GM21447 (cell line): ENCODE data around the gene TBC1D9.
"Not testable (repeated sequence)": the region's sequence is repeated elsewhere in the genome, so short reads cannot be mapped to it uniquely, and the experiment has no call there.

Experiments used
- ATAC-seq: cut with Tn5 transposase; IDR thresholded peaks from one replicate; pipeline ENCODE4 v1.9.1; 2021; ENCODE audit not compliant: unreplicated experiment

TBC1D9 gene

DNA sequence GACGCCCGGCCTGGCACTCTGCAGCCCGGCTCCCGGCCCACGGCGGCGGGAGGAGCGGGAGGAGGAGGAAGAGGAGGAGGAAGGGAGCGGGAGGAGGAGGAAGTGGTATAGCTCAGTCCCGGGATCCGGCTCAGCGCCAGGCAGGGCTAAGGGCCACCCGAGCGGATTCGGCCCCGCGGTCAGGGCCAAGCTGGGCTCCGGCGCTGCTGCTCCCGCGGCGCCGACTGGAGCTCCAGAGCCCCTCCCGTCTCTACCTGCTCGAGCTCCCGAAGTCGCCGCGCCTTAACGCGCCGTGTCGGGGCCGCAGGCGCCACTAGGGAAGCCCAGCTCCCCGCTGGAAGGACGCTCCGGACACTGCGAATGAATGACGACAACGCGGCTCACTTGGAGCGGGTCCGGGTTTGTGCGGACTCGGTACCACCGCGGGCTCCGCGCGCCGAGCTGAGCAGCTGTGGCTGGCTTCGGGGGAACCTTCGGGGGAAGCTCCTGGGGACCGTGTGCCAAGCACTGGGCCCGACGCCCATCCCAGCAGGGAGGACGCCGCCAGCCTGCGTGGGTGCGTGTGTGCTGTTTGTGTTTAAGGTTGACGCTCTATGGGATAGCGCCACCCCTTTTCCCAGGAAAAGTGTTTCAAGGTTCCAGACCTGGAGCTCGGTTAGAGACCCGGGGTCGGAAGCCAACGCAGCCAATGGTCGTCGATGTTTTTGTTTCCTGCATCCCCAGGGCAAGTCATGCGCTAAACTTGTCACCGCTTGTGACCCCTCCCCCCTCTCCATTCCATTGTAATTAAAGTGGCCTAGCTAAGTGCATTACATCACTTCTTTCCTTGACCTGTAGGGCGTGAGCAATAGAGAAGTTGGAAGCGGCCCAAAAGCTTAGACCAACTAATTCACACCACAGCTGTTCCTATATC lies at the start of gene TBC1D9:
TBC1D9 (minus strand) TSS at position 67 of the 913 bp plus-strand sequence. CDS start 340 bp downstream, outside the sequence.
- ATAC-seq = peak; percentile 35

DNA sequence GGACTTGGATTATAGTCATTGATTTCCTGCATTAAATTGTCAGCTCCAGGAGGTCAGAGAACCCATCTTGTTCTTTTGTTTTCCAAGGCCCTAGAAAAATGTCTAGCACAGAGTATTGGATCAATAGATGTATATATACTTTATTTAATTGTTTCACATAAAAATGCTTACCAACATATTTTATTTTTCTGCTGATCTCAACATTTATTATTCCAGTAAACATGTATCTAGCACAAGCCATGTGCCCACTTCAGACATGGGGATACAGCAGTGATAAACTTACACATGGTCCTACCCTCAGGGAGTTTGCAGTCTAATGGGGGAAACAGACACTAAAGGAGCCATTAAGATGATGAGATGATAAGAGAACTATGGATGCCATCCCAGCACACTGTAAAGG lies 49.1 kb upstream of the TBC1D9 start:
- no peak for ATAC-seq

DNA sequence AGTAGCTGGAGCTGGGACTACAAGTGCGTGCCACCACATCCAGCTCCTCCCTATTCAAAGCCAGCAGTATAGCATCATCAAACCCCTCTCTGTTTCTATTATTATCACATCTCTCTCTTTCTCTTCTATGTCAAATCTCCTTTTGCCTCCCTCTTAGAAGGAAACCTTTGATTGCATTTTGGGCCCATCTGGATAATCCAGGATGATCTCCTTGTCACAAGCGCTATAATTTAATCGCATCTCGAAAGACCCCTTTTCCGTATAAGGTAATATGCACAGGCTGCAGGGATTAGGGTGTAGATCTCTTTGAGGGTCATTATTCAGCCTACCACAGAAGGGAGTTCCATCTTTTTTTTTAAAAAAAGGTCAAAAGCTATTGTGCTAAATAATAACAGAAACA lies 46.4 kb upstream of the TBC1D9 start:
- no peak for ATAC-seq

DNA sequence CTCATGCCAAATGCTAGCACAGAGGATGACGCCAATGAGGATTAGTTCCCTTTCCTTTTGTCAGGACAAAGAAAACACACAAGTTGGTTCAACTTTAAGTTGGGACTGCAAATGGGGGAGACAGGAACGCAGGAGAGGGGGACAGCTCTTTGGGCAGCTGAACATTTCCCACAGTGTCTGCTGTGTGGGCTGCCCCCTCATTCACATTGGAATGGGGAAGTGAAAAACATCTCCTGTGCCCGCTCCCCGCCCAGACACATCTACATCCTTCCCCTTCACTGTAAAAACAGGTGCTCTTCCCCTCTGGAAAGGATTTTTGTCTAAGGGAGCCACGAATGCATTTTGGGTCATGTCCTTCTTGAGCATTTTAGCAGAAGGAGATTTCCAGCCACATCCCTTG lies 44.5 kb upstream of the TBC1D9 start:
- ATAC-seq = no peak

DNA sequence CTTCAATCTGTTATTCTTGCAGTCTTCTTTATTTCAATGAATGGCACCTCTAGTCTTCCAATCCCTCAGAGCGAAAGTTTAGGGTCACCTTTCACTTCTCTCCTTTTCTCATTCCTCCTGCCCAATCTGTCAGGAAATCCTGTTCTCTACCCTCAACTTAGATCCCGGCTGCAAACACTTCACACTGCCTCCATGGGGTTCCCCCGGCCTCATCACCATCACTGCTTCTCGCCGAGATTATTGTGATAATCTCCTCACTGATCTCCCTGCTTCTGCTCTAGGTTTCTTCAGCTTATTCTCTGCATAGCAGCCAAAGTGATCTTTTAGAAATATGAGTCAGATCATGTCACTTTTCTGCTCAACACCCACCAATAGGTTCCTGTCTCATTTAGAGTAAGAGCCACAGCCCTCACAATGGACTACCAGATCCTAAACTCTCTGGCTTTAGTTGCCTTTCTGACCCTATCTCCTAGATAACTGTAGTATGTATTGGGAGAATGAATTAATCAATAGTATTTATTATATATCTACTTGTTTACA lies 43.6 kb upstream of the TBC1D9 start:
- ATAC-seq = no peak

DNA sequence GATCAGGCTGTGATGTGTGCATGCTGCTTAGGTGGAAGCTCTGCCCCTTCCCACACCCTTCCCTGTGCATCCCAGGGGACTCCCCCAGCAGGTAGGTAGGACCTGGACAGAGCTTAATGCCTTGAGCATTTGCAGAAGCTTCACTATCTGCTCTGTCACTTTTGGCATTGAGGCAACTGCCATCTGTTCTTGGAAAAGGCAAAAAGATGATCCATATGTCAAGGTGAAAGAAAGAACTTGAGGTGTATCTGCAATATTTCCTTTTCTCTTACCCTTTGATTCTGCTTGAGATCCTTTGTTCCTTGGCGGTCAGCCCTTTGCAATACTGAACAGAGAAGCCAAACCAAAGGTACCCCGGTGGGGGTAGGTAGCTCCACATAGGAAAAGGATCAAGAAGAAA lies 37.1 kb upstream of the TBC1D9 start:
- ATAC-seq = no peak

DNA sequence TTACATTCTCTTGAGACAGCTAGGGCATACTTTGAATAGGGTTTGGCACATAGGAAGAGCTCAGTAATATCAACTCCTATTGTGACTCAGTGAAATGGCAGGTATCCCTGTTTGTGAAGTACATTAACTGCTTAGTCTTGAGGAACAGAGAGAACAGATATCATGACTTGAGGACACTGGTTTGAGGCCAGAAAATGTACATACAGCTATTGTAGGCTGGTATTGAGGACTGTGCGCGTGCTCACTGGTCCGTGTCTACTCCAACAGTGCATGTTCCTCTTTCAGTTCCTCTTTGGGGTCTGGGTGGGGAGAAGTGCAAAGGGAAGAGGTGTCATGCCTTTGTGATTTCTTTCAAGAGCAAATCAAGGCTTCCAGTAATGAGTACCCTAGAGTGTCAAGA lies 34.6 kb upstream of the TBC1D9 start:
- peak; percentile 90 for ATAC-seq

DNA sequence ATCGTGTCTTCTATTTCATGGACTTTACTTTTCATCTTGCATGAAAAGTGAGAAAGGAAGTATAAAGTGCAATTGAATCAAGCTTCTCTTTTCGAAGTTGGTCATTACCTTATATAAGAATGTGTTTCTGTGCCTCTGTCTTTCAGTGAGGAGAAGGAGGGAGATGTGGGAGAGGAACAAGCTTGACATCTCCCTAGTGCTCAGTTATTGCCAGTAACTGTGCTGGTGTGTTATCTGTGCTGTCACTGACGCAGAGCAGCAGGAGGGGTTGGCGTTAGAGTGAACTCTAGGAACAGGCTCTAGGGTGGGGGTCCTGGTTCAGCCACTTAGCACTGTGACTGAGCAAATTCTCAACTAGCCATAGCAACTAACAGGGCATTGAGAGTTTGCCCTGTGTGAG lies 34.0 kb upstream of the TBC1D9 start:
- ATAC-seq = peak; percentile 8

DNA sequence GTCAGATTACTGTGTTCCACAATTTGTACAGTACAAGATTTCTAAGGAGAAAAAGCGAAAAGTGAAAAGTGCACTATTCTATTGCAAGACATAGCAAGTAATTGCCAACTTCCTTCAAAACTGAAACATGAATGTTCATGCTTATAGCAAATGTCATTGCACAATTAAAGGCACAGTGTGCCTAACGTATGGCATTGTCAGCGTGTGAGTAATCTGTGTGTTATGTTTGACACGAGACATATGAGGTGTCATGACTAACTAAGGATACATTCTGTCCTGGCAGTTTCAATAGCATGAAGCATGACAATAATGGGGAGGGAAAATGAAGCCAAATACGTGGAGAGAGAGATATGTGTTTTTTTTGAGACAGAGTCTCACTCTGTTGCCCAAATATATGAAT lies 33.6 kb upstream of the TBC1D9 start:
- ATAC-seq = peak; percentile 27

DNA sequence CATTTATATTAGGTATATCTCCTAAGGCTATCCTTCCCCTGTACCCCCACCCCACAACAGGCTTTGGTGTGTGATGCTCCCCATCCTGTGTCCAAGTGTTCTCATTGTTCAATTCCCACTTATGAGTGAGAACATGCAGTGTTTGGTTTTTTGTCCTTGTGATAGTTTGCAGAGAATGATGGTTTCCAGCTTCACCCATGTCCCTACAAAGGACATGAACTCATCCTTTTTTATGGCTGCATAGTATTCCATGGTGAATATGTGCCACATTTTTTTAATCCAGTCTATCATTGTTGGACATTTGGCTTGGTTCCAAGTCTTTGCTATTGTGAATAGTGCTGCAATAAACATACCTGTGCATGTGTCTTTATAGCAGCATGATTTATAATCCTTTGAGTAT lies 26.6 kb upstream of the TBC1D9 start:
- ATAC-seq = not testable (repeated sequence)

DNA sequence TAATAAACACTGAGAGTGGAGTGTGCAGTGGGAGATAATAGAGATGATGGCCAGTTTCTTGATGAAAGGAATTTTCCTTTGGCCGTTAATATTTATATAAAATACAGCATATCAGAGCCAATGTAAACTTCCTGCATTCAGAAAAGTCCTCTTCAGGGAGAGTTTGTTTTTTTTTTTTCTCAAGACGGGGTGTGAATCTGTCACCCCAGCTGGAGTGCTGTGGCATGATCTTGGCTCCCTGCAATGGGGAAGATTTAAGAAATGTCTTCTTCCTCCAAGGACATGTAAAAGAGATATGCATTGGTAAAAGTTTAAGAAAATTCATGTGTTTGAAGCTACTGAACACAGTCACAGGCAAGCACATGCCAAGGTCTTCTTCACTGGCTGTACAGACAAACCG lies 25.4 kb upstream of the TBC1D9 start:
- no peak for ATAC-seq

DNA sequence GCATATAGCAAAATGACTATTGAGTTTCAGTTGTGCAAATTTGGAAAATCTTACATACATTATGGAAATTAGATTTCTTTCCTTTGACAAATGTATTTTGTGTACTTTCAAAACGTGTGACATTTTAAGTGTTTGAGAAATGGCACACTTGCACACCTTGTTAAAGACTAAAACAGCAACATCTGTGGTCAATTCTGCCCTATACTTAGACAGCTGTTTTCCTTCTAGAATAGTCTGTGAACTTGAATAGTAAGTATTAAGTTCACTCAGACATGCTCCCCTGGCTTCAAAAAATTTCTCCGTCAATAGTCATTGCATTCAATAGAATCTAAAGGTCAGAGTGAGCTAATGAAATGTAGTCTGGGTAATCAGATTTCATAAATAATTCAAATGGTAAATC lies 21.7 kb upstream of the TBC1D9 start:
- no peak for ATAC-seq

DNA sequence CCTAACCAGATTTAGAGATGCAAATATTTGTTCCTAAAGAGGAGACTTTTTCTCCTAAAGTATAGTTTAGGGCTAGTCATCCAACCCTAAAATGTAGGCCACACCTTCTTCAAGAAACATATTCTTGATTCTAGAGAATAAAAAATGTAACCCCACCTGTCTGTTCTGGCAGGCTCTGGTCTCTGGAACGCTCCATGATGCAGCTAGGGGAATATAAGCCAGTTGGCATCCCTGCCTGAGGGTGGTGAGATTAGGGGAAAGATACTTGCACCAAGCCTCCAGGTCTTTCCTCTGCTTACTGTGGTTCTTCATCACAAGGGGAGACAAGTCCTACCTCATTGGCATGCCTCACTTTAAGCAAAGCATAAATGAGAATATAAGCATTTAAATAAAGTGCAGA lies 21.2 kb upstream of the TBC1D9 start:
- ATAC-seq = no peak

DNA sequence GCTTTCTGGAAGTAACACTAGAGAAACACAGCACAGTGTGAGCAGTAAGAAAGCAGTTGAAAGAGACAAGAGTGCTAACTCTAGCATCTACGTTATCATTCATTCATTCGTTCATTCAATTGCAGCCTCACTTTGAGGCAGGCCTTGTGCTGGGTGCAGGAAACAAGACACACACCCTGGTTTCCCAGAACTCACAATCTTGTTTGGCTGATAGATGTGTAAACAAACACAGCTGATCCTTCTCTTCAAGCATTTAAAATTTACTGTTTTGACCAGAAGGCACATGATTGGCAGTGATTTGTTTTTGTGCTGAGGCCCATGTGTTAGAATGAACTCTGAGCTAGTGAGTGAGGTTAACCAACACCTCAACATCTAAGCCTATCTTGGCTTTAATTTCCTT lies 20.4 kb upstream of the TBC1D9 start:
- no peak for ATAC-seq

DNA sequence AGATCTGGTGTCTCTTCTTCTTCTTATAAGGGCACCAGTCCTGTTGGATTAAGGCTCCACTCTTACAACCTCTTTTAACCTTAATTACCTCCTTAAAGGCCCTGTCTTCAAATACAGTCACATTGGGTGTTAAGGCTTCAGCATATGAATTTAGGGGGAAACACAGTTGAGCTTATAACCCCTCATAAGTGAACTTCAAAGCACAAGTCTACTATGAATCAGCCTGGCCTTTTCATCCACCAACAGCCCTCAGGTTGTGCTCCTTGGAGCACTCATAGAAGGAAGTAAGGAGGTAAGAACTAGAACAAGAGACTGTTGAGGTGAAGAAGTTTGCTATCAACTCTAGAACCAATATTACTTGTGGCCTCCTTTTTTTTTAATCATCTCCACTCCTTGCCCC lies 18.8 kb upstream of the TBC1D9 start:
- no peak for ATAC-seq

DNA sequence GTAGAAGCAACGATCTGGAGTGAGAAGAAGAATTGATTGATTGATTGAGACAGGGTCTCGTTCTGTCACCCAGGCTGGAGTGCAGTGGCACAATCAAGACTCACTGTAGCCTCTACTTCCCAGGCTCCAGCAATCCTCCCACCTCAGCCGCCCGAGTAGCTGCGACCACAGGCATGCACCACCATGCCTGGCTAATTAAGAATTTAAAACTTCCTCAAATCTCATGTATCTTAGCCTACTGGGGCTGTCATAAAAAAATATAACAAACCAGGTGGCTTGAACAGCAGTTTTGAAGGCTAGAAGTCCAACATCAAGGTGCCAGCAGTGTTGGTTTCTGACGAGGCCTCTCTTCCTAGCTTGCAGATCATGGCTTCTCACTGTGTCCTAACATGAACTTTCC lies 18.3 kb upstream of the TBC1D9 start:
- ATAC-seq = no peak

DNA sequence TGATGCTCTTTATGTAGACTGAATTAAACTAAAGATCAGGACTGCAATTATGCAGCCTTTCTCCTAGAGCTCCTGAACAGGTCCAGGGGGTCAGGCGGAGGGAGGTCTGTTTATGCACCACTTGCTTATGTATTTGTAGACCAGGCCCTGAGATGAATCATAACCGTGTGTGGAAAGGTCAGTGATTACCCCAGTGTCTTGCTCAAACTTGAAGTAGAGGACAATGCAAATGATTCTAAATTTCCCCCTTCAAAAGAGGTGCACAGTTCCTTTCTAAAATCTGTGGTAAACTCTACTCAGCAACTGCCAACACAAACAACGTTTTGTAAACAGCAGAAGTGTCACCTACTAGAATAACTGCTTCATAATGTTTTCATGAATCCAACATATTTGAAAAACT lies 13.0 kb upstream of the TBC1D9 start:
- ATAC-seq = no peak

DNA sequence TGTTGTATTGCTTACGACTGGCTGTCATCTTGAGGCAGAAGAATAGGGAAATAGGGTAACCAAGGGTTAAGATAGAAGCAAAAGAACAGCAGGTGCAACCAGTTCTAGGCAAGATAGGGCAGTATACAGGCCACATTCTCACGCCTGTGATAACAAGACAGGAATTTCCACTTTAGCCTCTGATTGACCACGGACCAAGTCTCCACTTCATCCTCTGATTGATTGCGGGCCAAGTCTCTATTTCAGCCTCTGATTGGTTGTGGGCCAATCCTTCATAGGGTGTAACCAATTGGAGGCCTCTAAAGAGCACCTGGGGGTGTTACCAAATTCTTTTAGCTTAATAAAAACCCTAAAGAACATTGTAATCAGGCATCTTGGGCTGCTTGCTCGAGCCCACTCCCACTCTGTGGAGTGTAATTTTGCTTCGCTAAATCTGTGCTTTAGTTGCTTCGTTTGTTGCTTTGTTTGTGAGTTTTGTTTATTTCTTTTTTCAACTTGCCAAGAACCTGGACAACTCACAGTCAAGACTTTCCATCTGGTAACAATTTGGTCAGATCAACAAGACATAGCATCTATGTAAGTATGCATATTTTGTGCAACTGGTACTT lies 8.7 kb upstream of the TBC1D9 start:
- ATAC-seq = no peak

DNA sequence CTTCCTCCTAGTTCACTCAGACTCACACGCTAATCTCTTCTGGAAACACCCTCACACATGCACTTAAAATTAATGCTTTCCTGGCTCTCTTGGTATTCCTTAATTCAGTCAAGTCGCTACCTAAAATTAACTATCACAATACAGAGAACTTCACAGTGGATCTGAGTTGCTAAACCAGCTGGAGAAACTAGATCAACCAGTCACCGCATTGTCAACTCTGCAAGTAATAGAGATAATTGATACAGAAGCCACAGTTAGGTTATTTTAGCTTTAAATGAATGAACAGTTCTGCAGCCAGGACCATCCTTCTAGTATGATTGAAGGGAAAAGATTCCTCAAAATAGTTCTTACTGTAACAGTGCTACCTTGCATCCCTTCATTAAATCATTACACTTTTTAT lies 6.0 kb upstream of the TBC1D9 start:
- ATAC-seq = no peak

DNA sequence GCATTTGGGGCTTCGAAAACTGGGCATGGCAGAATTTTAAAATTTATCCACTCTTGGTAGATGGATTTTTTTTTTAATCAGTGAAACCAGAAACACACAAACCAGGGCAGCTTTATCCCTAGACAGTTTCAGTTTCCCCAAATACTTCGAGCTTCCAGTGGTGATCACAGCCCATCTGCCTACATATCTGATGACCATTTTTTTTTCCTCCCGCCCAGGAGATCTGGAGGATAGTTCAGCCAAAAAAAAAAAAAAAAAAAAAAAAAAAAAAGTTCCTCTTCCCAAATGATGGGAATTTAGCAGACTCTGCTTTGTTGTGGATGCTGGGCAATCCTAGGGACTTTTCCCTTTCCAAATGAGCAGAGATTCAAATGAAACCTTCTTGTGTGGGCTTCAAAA lies 1.0 kb upstream of the TBC1D9 start:
- ATAC-seq = no peak

DNA sequence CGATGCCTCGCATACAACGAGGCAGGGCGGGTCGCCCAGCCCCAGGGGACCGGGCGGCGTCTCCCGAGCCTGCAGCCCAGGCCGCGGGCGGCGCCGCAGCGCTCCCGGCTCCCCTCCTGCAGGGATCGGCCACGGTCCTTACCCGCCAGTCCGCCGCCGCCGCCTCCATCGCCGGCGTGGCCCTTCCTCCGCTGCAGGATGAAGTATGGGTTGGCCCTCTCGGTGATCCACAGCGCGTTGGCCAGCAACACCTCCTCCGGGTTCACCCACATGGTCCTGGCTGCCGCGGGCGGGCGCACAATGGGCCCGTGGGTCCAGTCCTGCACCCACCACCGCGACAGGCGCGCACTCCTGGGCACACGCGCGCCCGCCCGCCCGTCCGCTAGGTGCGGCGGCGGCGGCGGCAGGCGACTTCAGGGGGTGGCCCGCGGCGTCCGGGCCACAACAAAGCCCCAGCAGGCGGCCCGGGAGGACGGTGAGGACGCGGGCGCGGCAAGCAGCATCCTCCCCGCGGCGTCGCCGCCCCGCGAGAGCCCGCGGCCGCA lies 339 bp downstream of the TBC1D9 start:
- ATAC-seq = peak; percentile 49
